ENCODE results near the gene KCNN4.

DNA sequence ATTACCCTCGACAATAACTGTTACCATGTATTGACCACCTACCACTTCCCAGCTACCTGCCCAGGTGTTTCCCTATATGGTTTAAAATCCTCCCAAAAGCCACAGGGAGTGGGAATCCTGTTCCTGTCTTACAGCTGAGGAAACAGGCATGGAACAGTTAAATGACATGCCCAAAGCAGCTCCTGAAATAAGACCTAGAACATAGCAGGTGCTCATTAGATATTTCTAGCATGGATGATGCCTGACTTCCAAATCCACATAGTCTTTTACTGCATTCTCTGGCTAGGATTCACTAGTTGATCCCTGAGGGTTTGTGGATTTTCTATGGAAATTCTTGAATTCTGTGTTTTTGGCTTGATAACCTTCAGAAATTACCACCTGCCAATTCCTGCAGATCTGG lies 13.0 kb downstream of the KCNN4 start:
- TF ChIP-seq GABPA (IDR thresholded peaks at IDR 0.05; ENCODE audit: low read depth) (no peak), TAF1 (IDR thresholded peaks at IDR 0.05; ENCODE audit: borderline replicate concordance, low read depth, low read length) (no peak), GATA2 (CRISPR knock-in tag; IDR thresholded peaks at IDR 0.05) (no peak), EP300 (IDR thresholded peaks at IDR 0.05; ENCODE audit: borderline replicate concordance in 1 of 2, low read depth in 1 of 2, low read length in 1 of 2) (no peak), FOXJ3 (CRISPR knock-in tag; IDR thresholded peaks at IDR 0.05) (no peak), USF2 (IDR thresholded peaks at IDR 0.05; ENCODE audit: borderline replicate concordance, low read depth, low read length) (no peak), JUND (IDR thresholded peaks at IDR 0.05) (no peak)
- TF ChIP-seq, protein P1, sequence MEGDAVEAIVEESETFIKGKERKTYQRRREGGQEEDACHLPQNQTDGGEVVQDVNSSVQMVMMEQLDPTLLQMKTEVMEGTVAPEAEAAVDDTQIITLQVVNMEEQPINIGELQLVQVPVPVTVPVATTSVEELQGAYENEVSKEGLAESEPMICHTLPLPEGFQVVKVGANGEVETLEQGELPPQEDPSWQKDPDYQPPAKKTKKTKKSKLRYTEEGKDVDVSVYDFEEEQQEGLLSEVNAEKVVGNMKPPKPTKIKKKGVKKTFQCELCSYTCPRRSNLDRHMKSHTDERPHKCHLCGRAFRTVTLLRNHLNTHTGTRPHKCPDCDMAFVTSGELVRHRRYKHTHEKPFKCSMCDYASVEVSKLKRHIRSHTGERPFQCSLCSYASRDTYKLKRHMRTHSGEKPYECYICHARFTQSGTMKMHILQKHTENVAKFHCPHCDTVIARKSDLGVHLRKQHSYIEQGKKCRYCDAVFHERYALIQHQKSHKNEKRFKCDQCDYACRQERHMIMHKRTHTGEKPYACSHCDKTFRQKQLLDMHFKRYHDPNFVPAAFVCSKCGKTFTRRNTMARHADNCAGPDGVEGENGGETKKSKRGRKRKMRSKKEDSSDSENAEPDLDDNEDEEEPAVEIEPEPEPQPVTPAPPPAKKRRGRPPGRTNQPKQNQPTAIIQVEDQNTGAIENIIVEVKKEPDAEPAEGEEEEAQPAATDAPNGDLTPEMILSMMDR (IDR thresholded peaks at IDR 0.05) = no peak

All from SK-N-SH (cell line).